HEK293 (cell line): ENCODE results near the gene DDX42.

Source experiments
- KLF17 ChIP-seq: fragments of 450-650 bp; formaldehyde crosslinking; IDR thresholded peaks from 2 replicates; pipeline ENCODE4 v1.5.1; 2016; ENCODE audit warnings: missing biosample characterization, missing genetic modification characterization
- REST ChIP-seq: fragments of 450-650 bp; formaldehyde crosslinking; IDR thresholded peaks from 2 replicates; pipeline ENCODE4 v1.5.1; 2016; ENCODE audit warnings: missing biosample characterization, missing genetic modification characterization
- ZBTB48 ChIP-seq: fragments of 450-650 bp; formaldehyde crosslinking; IDR thresholded peaks from 2 replicates; pipeline ENCODE4 v1.5.1; 2016; ENCODE audit warnings: missing biosample characterization, missing genetic modification characterization
- ZNF121 ChIP-seq: fragments of 450-650 bp; formaldehyde crosslinking; IDR thresholded peaks from 2 replicates; pipeline ENCODE4 v1.5.1; 2016; ENCODE audit warnings: missing biosample characterization, missing genetic modification characterization
- ZNF354C ChIP-seq: fragments of 450-650 bp; formaldehyde crosslinking; IDR thresholded peaks from 2 replicates; pipeline ENCODE4 v1.5.1; 2016; ENCODE audit warnings: missing biosample characterization, missing genetic modification characterization, low read depth, borderline replicate concordance
- ZNF433 ChIP-seq: fragments of 450-650 bp; formaldehyde crosslinking; IDR thresholded peaks from 2 replicates; pipeline ENCODE4 v1.5.1; 2016; ENCODE audit warnings: missing biosample characterization, missing genetic modification characterization, low read depth
- ZNF449 ChIP-seq: fragments of 450-650 bp; formaldehyde crosslinking; IDR thresholded peaks from 2 replicates; pipeline ENCODE4 v1.5.1; 2017; ENCODE audit warnings: missing biosample characterization, mild to moderate bottlenecking, missing genetic modification characterization, moderate library complexity
- ZNF514 ChIP-seq: fragments of 450-650 bp; formaldehyde crosslinking; IDR thresholded peaks from 2 replicates; pipeline ENCODE4 v1.5.1; 2016; ENCODE audit warnings: missing biosample characterization, missing genetic modification characterization
- ZNF530 ChIP-seq: fragments of 450-650 bp; formaldehyde crosslinking; IDR thresholded peaks from 2 replicates; pipeline ENCODE4 v1.5.1; 2016; ENCODE audit warnings: low read depth, missing biosample characterization, missing genetic modification characterization
- TF ChIP-seq, protein P1 (sequence below): fragments of 450-650 bp; formaldehyde crosslinking; IDR thresholded peaks from 2 replicates; pipeline ENCODE4 v1.5.1; 2016; ENCODE audit warnings: missing biosample characterization, missing genetic modification characterization
- TF ChIP-seq, protein P2 (sequence below): fragments of 450-650 bp; formaldehyde crosslinking; IDR thresholded peaks from 2 replicates; pipeline ENCODE4; 2016; ENCODE audit warnings: missing biosample characterization, missing genetic modification characterization
- TF ChIP-seq, protein P3 (sequence below): fragments of 450-650 bp; formaldehyde crosslinking; IDR thresholded peaks from 2 replicates; pipeline ENCODE4 v1.5.1; 2017; ENCODE audit warnings: missing biosample characterization, missing genetic modification characterization

DNA sequence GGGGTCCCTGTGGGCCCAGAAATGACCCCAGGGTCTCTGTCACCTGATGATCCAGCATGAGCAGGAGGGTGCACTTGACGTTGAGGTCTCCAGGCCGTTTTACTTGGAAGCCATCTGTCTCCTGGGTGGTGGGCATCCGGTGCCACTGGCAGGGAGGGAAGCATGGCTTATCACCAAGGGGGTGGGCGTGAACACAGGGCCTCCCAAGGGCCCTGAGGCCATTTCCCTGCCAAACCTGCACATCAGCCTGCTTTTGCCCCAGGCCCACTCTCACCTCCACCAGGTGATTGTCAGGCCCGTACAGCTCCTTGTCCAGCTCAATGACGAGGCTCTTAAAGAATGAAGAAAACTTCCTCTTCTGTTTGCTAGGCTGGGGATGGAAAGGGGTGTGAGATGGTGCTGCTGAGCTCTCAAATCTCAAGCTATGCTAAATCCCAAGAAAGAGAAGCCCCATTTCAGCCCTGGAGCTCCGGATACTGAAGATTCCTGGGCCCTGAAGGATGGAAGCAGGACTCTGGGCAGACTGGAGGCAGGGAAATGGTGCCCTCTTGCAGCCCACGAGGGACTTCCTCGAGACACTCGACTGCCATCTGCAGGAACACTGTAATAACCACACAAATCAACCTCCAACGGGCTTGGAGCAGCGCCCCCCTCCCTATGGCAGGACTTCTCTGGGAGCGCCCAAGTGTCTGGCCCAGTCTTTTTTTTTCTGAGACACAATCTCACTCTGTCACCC lies 60.6 kb downstream of the DDX42 start:
- TF ChIP-seq ZNF354C (no peak), REST (tag by site-specific recombination) (no peak), ZNF530 (tag by site-specific recombination) (no peak), ZNF449 (tag by site-specific recombination) (no peak), ZNF121 (tag by site-specific recombination) (no peak), KLF17 (tag by site-specific recombination) (no peak), ZNF514 (tag by site-specific recombination) (no peak), ZNF433 (tag by site-specific recombination) (no peak), ZBTB48 (tag by site-specific recombination) (no peak)
- TF ChIP-seq, protein P1, sequence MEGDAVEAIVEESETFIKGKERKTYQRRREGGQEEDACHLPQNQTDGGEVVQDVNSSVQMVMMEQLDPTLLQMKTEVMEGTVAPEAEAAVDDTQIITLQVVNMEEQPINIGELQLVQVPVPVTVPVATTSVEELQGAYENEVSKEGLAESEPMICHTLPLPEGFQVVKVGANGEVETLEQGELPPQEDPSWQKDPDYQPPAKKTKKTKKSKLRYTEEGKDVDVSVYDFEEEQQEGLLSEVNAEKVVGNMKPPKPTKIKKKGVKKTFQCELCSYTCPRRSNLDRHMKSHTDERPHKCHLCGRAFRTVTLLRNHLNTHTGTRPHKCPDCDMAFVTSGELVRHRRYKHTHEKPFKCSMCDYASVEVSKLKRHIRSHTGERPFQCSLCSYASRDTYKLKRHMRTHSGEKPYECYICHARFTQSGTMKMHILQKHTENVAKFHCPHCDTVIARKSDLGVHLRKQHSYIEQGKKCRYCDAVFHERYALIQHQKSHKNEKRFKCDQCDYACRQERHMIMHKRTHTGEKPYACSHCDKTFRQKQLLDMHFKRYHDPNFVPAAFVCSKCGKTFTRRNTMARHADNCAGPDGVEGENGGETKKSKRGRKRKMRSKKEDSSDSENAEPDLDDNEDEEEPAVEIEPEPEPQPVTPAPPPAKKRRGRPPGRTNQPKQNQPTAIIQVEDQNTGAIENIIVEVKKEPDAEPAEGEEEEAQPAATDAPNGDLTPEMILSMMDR (tag by site-specific recombination), result peak; percentile 98
- TF ChIP-seq, protein P2, sequence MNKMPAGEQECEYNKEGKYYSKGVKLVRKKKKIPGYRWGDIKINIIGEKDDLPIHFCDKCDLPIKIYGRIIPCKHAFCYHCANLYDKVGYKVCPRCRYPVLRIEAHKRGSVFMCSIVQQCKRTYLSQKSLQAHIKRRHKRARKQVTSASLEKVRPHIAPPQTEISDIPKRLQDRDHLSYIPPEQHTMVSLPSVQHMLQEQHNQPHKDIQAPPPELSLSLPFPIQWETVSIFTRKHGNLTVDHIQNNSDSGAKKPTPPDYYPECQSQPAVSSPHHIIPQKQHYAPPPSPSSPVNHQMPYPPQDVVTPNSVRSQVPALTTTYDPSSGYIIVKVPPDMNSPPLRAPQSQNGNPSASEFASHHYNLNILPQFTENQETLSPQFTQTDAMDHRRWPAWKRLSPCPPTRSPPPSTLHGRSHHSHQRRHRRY (tag by site-specific recombination), result no peak
- TF ChIP-seq, protein P3, sequence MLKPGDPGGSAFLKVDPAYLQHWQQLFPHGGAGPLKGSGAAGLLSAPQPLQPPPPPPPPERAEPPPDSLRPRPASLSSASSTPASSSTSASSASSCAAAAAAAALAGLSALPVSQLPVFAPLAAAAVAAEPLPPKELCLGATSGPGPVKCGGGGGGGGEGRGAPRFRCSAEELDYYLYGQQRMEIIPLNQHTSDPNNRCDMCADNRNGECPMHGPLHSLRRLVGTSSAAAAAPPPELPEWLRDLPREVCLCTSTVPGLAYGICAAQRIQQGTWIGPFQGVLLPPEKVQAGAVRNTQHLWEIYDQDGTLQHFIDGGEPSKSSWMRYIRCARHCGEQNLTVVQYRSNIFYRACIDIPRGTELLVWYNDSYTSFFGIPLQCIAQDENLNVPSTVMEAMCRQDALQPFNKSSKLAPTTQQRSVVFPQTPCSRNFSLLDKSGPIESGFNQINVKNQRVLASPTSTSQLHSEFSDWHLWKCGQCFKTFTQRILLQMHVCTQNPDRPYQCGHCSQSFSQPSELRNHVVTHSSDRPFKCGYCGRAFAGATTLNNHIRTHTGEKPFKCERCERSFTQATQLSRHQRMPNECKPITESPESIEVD (tag by site-specific recombination), result no peak
